SH-SY5Y (cell line): Measurements from ENCODE around the gene ZNF141.
A peak's percentile ranks its signal among the peaks of the same experiment; 100 is the strongest.

ENCODE experiments used
- GATA2 ChIP-seq: IDR thresholded peaks from 2 replicates; pipeline ENCODE4 v1.6.1; 2011; ENCODE audit warnings: mild to moderate bottlenecking, low read depth, low read length
- GATA3 ChIP-seq: IDR thresholded peaks from 2 replicates; pipeline ENCODE4 v1.6.1; 2011; ENCODE audit warnings: low read depth, mild to moderate bottlenecking, low read length, moderate library complexity

GRCh38 chr4:337143-337931, at the start of gene ZNF141:
- TF ChIP-seq GATA2 (peak; percentile 90), GATA3 (no peak; the same call in 1 of the 2 replicates)
